Spleen (tissue), 7 donors: ENCODE results near the gene FBXW7.

Source experiments
- CTCF ChIP-seq, 11 experiments: fragments of 200-600 bp in 7 of 11; fragments of 450-650 bp in 4 of 11; sonication (generic) in 4 of 11; IDR thresholded peaks in 8 of 11; conservative IDR thresholded peaks in 3 of 11; 1 replicate in 7 of 11; 2 replicates in 4 of 11; pipeline versions ENCODE4 v1.4.0 to v1.8.0; 2016 to 2021; ENCODE audit warnings: antibody characterized with exemption in 11 of 11, inconsistent platforms in 4 of 11, mild to moderate bottlenecking in 1 of 11
- POLR2AphosphoS5 ChIP-seq, 3 donors: sonication (generic); formaldehyde crosslinking; IDR thresholded peaks; one replicate each; pipeline ENCODE4 v1.5.1; 2017; ENCODE audit warnings: antibody characterized with exemption in 3 of 3
- donor health status: DM: no; HTN: no; CAD: no; lungs with moderate emphysema.
- donor health status: DM: no; HTN: no; CAD: no.
- donor health status: DM: no; HTN: no; CAD: no.

DNA sequence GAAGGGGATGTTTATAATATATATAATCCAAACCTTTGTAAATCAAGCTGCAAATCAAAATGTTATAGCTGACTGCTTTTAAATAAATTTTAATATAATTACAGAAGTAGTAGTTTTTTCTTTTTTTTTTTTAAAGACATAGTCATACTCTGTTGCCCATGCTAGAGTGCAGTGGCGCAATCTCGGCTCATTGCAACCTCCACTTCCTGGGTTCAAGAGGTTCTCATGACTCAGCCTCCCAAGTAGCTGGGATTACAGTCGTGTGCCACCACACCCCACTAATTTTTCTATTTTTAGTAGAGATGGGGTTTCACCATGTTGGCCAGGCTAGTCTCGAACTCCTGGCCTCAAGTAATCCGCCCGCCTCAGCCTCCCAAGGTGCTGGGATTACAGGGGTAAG lies 178.7 kb downstream of the FBXW7 start:
- TF ChIP-seq CTCF (IDR thresholded peaks at IDR 0.05 in 8 of 11, conservative IDR thresholded peaks at IDR 0.05 in 3 of 11) (no peak), POLR2AphosphoS5 (IDR thresholded peaks at IDR 0.05) (no peak)
